Measurements from ENCODE around the gene DRAM1.

- TF ChIP-seq CTCF (conservative IDR thresholded peaks at IDR 0.05 in 1 of 2, IDR thresholded peaks at IDR 0.05 in 1 of 2; ENCODE audit: extremely low read depth in 1 of 2, insufficient read depth in 1 of 2, low read depth in 1 of 2, low read length in 2 of 2): no peak
- TF ChIP-seq EZH2 (IDR thresholded peaks at IDR 0.05; ENCODE audit: borderline replicate concordance, low read length): no peak
Observed at GRCh38 chr12:101959607-101960006, 82.2 kb downstream of the DRAM1 start.
